ENCODE results near the gene SLC22A31. TPM values are rescaled to one million over a fixed set of nuclear protein-coding genes. Genes with fewer than 3 reads are reported as not detected.

Gene SLC22A31
- total and polyA plus RNA-seq, 9 of the 15 experiments (the other 6 are each of a cell fraction or from before 2014, with no cell fraction given), result 0.29 to 2.2 (median 0.47) TPM; not detected in 3

- TF ChIP-seq ZNF830 (CRISPR knock-in tag; IDR thresholded peaks at IDR 0.05) (no peak), ELK3 (CRISPR knock-in tag; IDR thresholded peaks at IDR 0.05) (no peak), DLX4 (CRISPR knock-in tag; IDR thresholded peaks at IDR 0.05) (no peak), ZBTB49 (CRISPR knock-in tag; IDR thresholded peaks at IDR 0.05; ENCODE audit: borderline replicate concordance) (no peak), BCOR (IDR thresholded peaks at IDR 0.05) (peak; percentile 55; the same call in 1 of the 2 replicates), TFE3 (CRISPR knock-in tag; IDR thresholded peaks at IDR 0.05) (no peak), KDM2B (CRISPR knock-in tag; IDR thresholded peaks at IDR 0.05) (no peak), CEBPB (tag; IDR thresholded peaks at IDR 0.05) (no peak), KLF10 (CRISPR knock-in tag; IDR thresholded peaks at IDR 0.05) (no peak), ZBTB12 (CRISPR knock-in tag; IDR thresholded peaks at IDR 0.05) (no peak), CBFB (CRISPR knock-in tag; IDR thresholded peaks at IDR 0.05) (no peak; the same call in 1 of the 2 replicates)
Observed at GRCh38 chr16:89167425-89167941, 32.9 kb downstream of the SLC22A31 start (continued).
